Neural progenitor cell (in vitro differentiated cells): Measurements from ENCODE around the gene OSTC. TPM values are rescaled to one million over a fixed set of nuclear protein-coding genes. Genes with fewer than 3 reads are reported as not detected.

Source experiments
- DNase-seq: peaks from one replicate; pipeline ENCODE4 v3.0.0-alpha.2; 2016; ENCODE audit warnings: low spot score
- H2AFZ ChIP-seq: fragments of 200-600 bp; sonication (generic); replicated peaks from 2 replicates; pipeline ENCODE4 v1.6.1; 2016; ENCODE audit warnings: antibody characterized with exemption
- H3F3A ChIP-seq: fragments of 200-600 bp; sonication (generic); 2 replicates; pipeline ENCODE4 v1.6.1; 2016; ENCODE audit warnings: antibody characterized with exemption, low read depth
- H3K27ac ChIP-seq: fragments of 200-600 bp; sonication (generic); 2 replicates; pipeline ENCODE4 v1.5.1; 2016; ENCODE audit warnings: mild to moderate bottlenecking
- H3K27me3 ChIP-seq: fragments of 200-600 bp; sonication (generic); 2 replicates; pipeline ENCODE4 v1.6.1; 2016; ENCODE audit warnings: mild to moderate bottlenecking, moderate library complexity
- H3K36me3 ChIP-seq: fragments of 200-600 bp; sonication (generic); 2 replicates; pipeline ENCODE4 v1.5.1; 2016
- H3K4me1 ChIP-seq: fragments of 200-600 bp; sonication (generic); 2 replicates; pipeline ENCODE4 v1.6.1; 2016; ENCODE audit warnings: mixed run types
- H3K4me2 ChIP-seq: fragments of 200-600 bp; sonication (generic); 2 replicates; pipeline ENCODE4 v1.6.1; 2016
- H3K4me3 ChIP-seq: fragments of 200-600 bp; sonication (generic); 2 replicates; pipeline ENCODE4 v1.5.1; 2016
- H3K79me2 ChIP-seq: fragments of 200-600 bp; sonication (generic); 2 replicates; pipeline ENCODE4 v1.6.1; 2016; ENCODE audit warnings: low read depth
- H3K9ac ChIP-seq: fragments of 200-600 bp; sonication (generic); 2 replicates; pipeline ENCODE4 v1.6.1; 2016
- H3K9me3 ChIP-seq: fragments of 200-600 bp; sonication (generic); 2 replicates; pipeline ENCODE4 v1.5.1; 2016; ENCODE audit warnings: low read depth
- H4K20me1 ChIP-seq: fragments of 200-600 bp; sonication (generic); 2 replicates; pipeline ENCODE4 v1.6.1; 2016; ENCODE audit warnings: low read depth
- H3K27ac Mint-ChIP-seq: 3 replicates; pipeline ENCODE4 v1.8.0; 2021; ENCODE audit warnings: mixed read lengths
- H3K27me3 Mint-ChIP-seq: 2 replicates; pipeline ENCODE4 v1.8.0; 2022; ENCODE audit warnings: low read depth, mild to moderate bottlenecking, inconsistent platforms, moderate library complexity, mixed read lengths; ENCODE audit not compliant: insufficient read depth
- H3K36me3 Mint-ChIP-seq: 3 replicates; pipeline ENCODE4 v1.8.0; 2021; ENCODE audit warnings: mixed read lengths
- H3K4me1 Mint-ChIP-seq: 3 replicates; pipeline ENCODE4 v1.8.0; 2021; ENCODE audit warnings: mixed read lengths
- H3K4me3 Mint-ChIP-seq: 3 replicates; pipeline ENCODE4 v1.8.0; 2021; ENCODE audit warnings: mild to moderate bottlenecking, moderate library complexity, mixed read lengths
- H3K9me3 Mint-ChIP-seq: 3 replicates; pipeline ENCODE4 v1.8.0; 2020; ENCODE audit warnings: mixed read lengths
- EZH2 ChIP-seq: fragments of 200-600 bp; sonication (generic); IDR thresholded peaks from 2 replicates; pipeline ENCODE4 v1.6.1; 2017; ENCODE audit warnings: antibody characterized with exemption, mild to moderate bottlenecking, moderate library complexity
- EZH2phosphoT487 ChIP-seq: fragments of 200-600 bp; sonication (generic); IDR thresholded peaks from 2 replicates; pipeline ENCODE4 v1.6.1; 2017; ENCODE audit warnings: antibody characterized with exemption
- total RNA-seq: library from RNA; depleted of rRNA; stranded (reverse); fragments of >200 nt; gene quantifications from 2 replicates; pipeline ENCODE4 v1.2.3, GENCODE V29; 2015; ENCODE audit warnings: low replicate concordance
- TF ChIP-seq, protein P1 (sequence below): fragments of 200-600 bp; sonication (generic); IDR thresholded peaks from 2 replicates; pipeline ENCODE4 v1.5.1; 2017; ENCODE audit warnings: antibody characterized with exemption, mild to moderate bottlenecking

OSTC gene
- total RNA-seq, 1 donor from 2014 or later: 290 TPM

DNA sequence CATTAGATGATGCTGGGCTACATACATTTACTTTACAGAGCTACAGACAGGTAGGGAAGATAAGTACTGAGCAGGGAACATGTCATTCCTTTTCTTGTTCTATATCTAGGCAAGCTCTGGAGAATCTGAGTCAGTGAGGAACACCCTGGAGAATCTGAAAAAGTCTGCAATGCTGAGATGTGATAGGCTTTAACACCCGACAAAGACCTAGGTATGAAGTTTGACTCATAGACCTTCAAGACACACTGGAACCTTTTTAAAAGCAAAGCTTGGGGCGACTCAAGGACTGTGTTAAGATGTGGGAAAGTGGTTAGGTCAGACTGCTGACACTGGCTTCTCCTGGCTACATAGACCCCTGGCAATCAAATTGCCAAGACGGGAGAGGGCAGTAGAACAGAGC, 42.8 kb downstream of the OSTC start:
- Histone ChIP-seq H3K4me2 (no peak overlapping the region), H3K27me3 (no peaks in the 10 kb centered on the region), H3F3A (no peaks in the 10 kb centered on the region), H4K20me1 (no peaks in the 10 kb centered on the region), H2AFZ (no peak overlapping the region), H3K27ac (no peak overlapping the region), H3K36me3 (no peaks in the 10 kb centered on the region), H3K4me3 (no peak overlapping the region), H3K9ac (no peak overlapping the region), H3K79me2 (no peaks in the 10 kb centered on the region), H3K9me3 (no peaks in the 10 kb centered on the region), H3K4me1 (no peaks in the 10 kb centered on the region)
- DNase-seq: no peak
- H3K27ac Mint-ChIP-seq: no peak overlapping the region
- H3K4me1 Mint-ChIP-seq: no peaks in the 10 kb centered on the region
- H3K27me3 Mint-ChIP-seq: no peaks in the 10 kb centered on the region
- no peak overlapping the region for H3K4me3 Mint-ChIP-seq
- TF ChIP-seq EZH2 (no peak), EZH2phosphoT487 (no peak)
- TF ChIP-seq, protein P1, sequence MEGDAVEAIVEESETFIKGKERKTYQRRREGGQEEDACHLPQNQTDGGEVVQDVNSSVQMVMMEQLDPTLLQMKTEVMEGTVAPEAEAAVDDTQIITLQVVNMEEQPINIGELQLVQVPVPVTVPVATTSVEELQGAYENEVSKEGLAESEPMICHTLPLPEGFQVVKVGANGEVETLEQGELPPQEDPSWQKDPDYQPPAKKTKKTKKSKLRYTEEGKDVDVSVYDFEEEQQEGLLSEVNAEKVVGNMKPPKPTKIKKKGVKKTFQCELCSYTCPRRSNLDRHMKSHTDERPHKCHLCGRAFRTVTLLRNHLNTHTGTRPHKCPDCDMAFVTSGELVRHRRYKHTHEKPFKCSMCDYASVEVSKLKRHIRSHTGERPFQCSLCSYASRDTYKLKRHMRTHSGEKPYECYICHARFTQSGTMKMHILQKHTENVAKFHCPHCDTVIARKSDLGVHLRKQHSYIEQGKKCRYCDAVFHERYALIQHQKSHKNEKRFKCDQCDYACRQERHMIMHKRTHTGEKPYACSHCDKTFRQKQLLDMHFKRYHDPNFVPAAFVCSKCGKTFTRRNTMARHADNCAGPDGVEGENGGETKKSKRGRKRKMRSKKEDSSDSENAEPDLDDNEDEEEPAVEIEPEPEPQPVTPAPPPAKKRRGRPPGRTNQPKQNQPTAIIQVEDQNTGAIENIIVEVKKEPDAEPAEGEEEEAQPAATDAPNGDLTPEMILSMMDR: no peak
- no peaks in the 10 kb centered on the region for H3K36me3 Mint-ChIP-seq
- H3K9me3 Mint-ChIP-seq: no peaks in the 10 kb centered on the region

DNA sequence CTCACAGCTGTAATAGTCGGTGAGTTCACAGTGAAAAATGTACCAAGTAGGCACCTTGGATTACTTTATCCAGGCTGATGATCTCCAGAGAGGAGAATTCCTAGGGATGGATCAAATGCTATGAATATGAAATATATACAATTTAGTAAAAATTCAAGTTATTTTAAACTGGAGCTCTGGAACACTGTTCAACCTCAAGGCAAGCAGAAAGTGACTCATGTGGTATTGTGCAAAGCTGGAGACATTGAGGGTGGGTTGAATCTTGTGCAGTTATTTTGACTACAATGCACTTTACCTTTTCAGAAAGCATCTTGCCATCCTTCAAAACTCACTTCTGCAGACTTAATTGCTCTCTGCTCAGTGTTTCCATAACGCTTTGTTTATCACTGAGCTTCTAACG, 43.4 kb downstream of the OSTC start:
- TF ChIP-seq EZH2 (no peak), EZH2phosphoT487 (no peak)
- TF ChIP-seq, protein P1: no peak
- Histone ChIP-seq H3K9ac (no peak overlapping the region), H3K27me3 (no peaks in the 10 kb centered on the region), H3K4me2 (no peak overlapping the region), H2AFZ (no peak overlapping the region), H3K9me3 (no peaks in the 10 kb centered on the region), H3K36me3 (no peaks in the 10 kb centered on the region), H3F3A (no peaks in the 10 kb centered on the region), H3K27ac (no peak overlapping the region), H3K4me1 (no peaks in the 10 kb centered on the region), H4K20me1 (no peaks in the 10 kb centered on the region), H3K79me2 (no peaks in the 10 kb centered on the region), H3K4me3 (no peak overlapping the region)
- Mint-ChIP-seq H3K36me3 (no peaks in the 10 kb centered on the region), H3K4me3 (no peak overlapping the region), H3K27me3 (no peaks in the 10 kb centered on the region), H3K9me3 (no peaks in the 10 kb centered on the region), H3K4me1 (no peaks in the 10 kb centered on the region), H3K27ac (no peak overlapping the region)
- no peak for DNase-seq

DNA sequence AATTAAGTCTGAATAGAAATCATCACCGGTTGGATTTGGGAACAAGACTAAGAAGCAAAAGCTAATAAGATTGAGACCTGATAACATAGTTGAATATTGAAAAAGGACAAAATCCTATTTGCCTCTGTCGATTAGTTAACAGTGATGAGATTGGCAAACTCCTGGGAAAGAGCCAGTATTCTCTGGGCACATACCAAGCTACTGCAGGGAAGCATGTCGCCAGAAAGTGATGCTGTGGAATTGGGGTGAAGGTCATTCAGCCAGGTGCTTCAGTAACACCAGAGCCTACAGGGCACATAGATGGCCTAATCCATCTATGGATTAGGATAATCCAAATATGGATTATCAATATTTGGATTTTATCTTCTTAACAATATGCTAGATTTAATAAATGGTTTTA, 44.0 kb downstream of the OSTC start:
- H4K20me1 ChIP-seq: no peaks in the 10 kb centered on the region
- Mint-ChIP-seq H3K27ac (no peak overlapping the region), H3K27me3 (no peaks in the 10 kb centered on the region), H3K4me1 (no peaks in the 10 kb centered on the region), H3K9me3 (no peaks in the 10 kb centered on the region), H3K36me3 (no peaks in the 10 kb centered on the region), H3K4me3 (no peak overlapping the region)
- no peak overlapping the region for H3K27ac ChIP-seq
- no peaks in the 10 kb centered on the region for H3K27me3 ChIP-seq
- H3K9me3 ChIP-seq: no peaks in the 10 kb centered on the region
- no peaks in the 10 kb centered on the region for H3F3A ChIP-seq
- no peak overlapping the region for H2AFZ ChIP-seq
- H3K4me3 ChIP-seq: no peak overlapping the region
- H3K9ac ChIP-seq: no peak overlapping the region
- DNase-seq: no peak
- H3K4me1 ChIP-seq: no peaks in the 10 kb centered on the region
- TF ChIP-seq, protein P1: no peak
- TF ChIP-seq EZH2 (no peak), EZH2phosphoT487 (no peak)
- H3K4me2 ChIP-seq: no peak overlapping the region
- no peaks in the 10 kb centered on the region for H3K79me2 ChIP-seq
- no peaks in the 10 kb centered on the region for H3K36me3 ChIP-seq

DNA sequence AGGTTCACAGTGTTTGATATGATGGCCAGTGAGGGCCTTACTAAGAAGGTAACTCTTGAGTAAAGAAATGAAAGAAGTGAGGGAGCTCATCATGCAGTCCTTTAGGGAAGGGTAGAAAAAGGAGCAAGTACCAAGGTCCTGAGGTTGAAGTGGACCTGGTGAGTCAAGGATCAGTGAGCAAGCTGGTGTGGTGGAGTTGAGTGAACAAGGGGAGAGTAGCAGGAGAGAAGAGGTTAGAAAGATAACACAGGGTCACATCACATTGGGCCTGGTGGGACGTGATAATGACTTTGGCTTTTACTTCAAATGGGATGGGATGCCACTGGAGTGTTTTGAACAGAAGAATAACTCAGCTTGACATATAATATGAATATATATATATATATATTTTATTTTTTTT, 44.7 kb downstream of the OSTC start:
- H3K4me3 Mint-ChIP-seq: no peak overlapping the region
- H3K27me3 Mint-ChIP-seq: no peaks in the 10 kb centered on the region
- no peak for DNase-seq
- no peaks in the 10 kb centered on the region for H3K79me2 ChIP-seq
- no peaks in the 10 kb centered on the region for H3K9me3 Mint-ChIP-seq
- H3K9me3 ChIP-seq: no peaks in the 10 kb centered on the region
- no peak overlapping the region for H3K4me3 ChIP-seq
- no peak for TF ChIP-seq EZH2
- no peak for TF ChIP-seq EZH2phosphoT487
- TF ChIP-seq, protein P1: no peak
- no peaks in the 10 kb centered on the region for H3K4me1 ChIP-seq
- no peaks in the 10 kb centered on the region for H3F3A ChIP-seq
- no peak overlapping the region for H3K27ac Mint-ChIP-seq
- no peaks in the 10 kb centered on the region for H3K4me1 Mint-ChIP-seq
- no peaks in the 10 kb centered on the region for H3K36me3 Mint-ChIP-seq
- no peak overlapping the region for H3K9ac ChIP-seq
- H3K27ac ChIP-seq: no peak overlapping the region
- H3K36me3 ChIP-seq: no peaks in the 10 kb centered on the region
- no peak overlapping the region for H2AFZ ChIP-seq
- no peaks in the 10 kb centered on the region for H4K20me1 ChIP-seq
- H3K27me3 ChIP-seq: no peaks in the 10 kb centered on the region
- H3K4me2 ChIP-seq: no peak overlapping the region
